H1 (cell line): ENCODE measurements around the gene ZNF837. TPM values are rescaled to one million over a fixed set of nuclear protein-coding genes. Genes with fewer than 3 reads are reported as not detected.

Source experiments
- CTCF ChIA-PET: fragments of 300-600 bp; sonication (Branson Sonifier 250); formaldehyde crosslinking; loops from one replicate; lab custom pipeline; 2021; ENCODE audit not compliant: partially characterized antibody; lab: Charles Lee
- POLR2A ChIA-PET: fragments of 300-600 bp; sonication (Branson Sonifier 250); formaldehyde crosslinking; loops from one replicate; lab custom pipeline; 2021; ENCODE audit warnings: inconsistent platforms; ENCODE audit not compliant: partially characterized antibody; lab: Charles Lee
- DNase-seq, 2 experiments: peaks; one replicate each; pipeline versions ENCODE4 v3.0.0 to v3.0.0-alpha.2; 2010 to 2022; ENCODE audit warnings: low spot score in 2 of 2, low read depth in 1 of 2, mixed read lengths in 1 of 2
- FAIRE-seq: peaks from 2 replicates; lab custom pipeline; 2011; peaks lifted over from hg19 to GRCh38; lab: Jason Lieb, UNC
- H2AFZ ChIP-seq: 2 replicates; pipeline ENCODE4 v1.8.1; 2012; ENCODE audit warnings: low read length, inconsistent platforms
- H2AK5ac ChIP-seq: 2 replicates; pipeline ENCODE4 v1.6.1; 2013; ENCODE audit warnings: low read depth, low read length
- H2BK120ac ChIP-seq: replicated peaks from 2 replicates; pipeline ENCODE3; 2013; ENCODE audit warnings: low read depth, low read length, inconsistent platforms
- H2BK12ac ChIP-seq: 2 replicates; pipeline ENCODE4 v1.6.1; 2013; ENCODE audit warnings: low read depth, low read length
- H2BK15ac ChIP-seq: 2 replicates; pipeline ENCODE4 v1.6.1; 2013; ENCODE audit warnings: low read length
- H2BK20ac ChIP-seq: 2 replicates; pipeline ENCODE4 v1.6.1; 2013; ENCODE audit warnings: low read length
- H2BK5ac ChIP-seq: 2 replicates; pipeline ENCODE4 v1.6.1; 2013; ENCODE audit warnings: low read depth, low read length
- H3K14ac ChIP-seq: 2 replicates; pipeline ENCODE4 v1.6.1; 2013; ENCODE audit warnings: inconsistent platforms; ENCODE audit not compliant: insufficient read length
- H3K18ac ChIP-seq: 2 replicates; pipeline ENCODE4 v1.6.1; 2013; ENCODE audit warnings: low read length; ENCODE audit errors: extremely low read depth
- H3K23ac ChIP-seq: 2 replicates; pipeline ENCODE4 v1.6.1; 2013; ENCODE audit warnings: inconsistent platforms; ENCODE audit not compliant: insufficient read length
- H3K23me2 ChIP-seq: 2 replicates; pipeline ENCODE4 v1.6.1; 2013; ENCODE audit warnings: low read depth, low read length
- H3K27ac ChIP-seq: 2 replicates; pipeline ENCODE4 v1.6.1; 2011; ENCODE audit warnings: low read depth, low read length, inconsistent platforms
- H3K27me3 ChIP-seq, 4 experiments: replicated peaks in 1 of 4; 1 replicate in 1 of 4; 2 replicates in 3 of 4; pipeline versions ENCODE4 v1.6.1 to v1.8.1; 2011 to 2013; ENCODE audit warnings: low read length in 3 of 4, mild to moderate bottlenecking in 3 of 4, inconsistent platforms in 2 of 4, mixed read lengths in 2 of 4, moderate library complexity in 1 of 4; ENCODE audit not compliant: control insufficient read depth in 3 of 4, insufficient read depth in 3 of 4; ENCODE audit errors: extremely low read depth in 1 of 4
- H3K36me3 ChIP-seq, 4 experiments: 2 replicates each; pipeline versions ENCODE4 v1.6.1 to v1.8.1; 2011 to 2013; ENCODE audit warnings: mild to moderate bottlenecking in 4 of 4, low read length in 3 of 4, moderate library complexity in 2 of 4, control low read depth in 1 of 4, inconsistent platforms in 1 of 4; ENCODE audit not compliant: insufficient read depth in 4 of 4, control insufficient read depth in 2 of 4
- H3K4ac ChIP-seq: replicated peaks from 2 replicates; pipeline ENCODE3; 2013; ENCODE audit warnings: low read length, low read depth, mixed read lengths, inconsistent platforms; ENCODE audit not compliant: insufficient read length
- H3K4me1 ChIP-seq, 4 experiments: replicated peaks in 1 of 4; 1 replicate in 1 of 4; 2 replicates in 3 of 4; pipeline versions ENCODE4 v1.6.1 to v1.8.1; 2011 to 2013; ENCODE audit warnings: low read length in 3 of 4, inconsistent platforms in 2 of 4, mixed read lengths in 1 of 4; ENCODE audit not compliant: insufficient read depth in 4 of 4, control insufficient read depth in 3 of 4
- H3K4me2 ChIP-seq, 2 experiments: 2 replicates each; pipeline versions ENCODE4 v1.6.1 to v1.8.1; 2011 to 2013; ENCODE audit warnings: low read depth in 2 of 2, low read length in 2 of 2, control low read depth in 1 of 2, inconsistent platforms in 1 of 2, mild to moderate bottlenecking in 1 of 2; ENCODE audit not compliant: insufficient read depth in 1 of 2
- H3K4me3 ChIP-seq, 4 experiments: fragments of 200-600, 300-600 bp in 1 of 4; sonication (generic), shearing (Covaris generic), sonication (Bioruptor Twin) in 1 of 4; 2 replicates each; pipeline versions ENCODE4 v1.5.1 to v1.8.1; 2011 to 2016; ENCODE audit warnings: low read length in 4 of 4, low read depth in 3 of 4, control low read depth in 2 of 4, inconsistent platforms in 2 of 4, mild to moderate bottlenecking in 2 of 4, mixed read lengths in 1 of 4, moderate library complexity in 1 of 4; ENCODE audit not compliant: insufficient read depth in 2 of 4; ENCODE audit errors: extremely low read depth in 1 of 4
- H3K56ac ChIP-seq: replicated peaks from 2 replicates; pipeline ENCODE3; 2013; ENCODE audit warnings: low read depth, mild to moderate bottlenecking, mixed read lengths, low read length, inconsistent platforms; ENCODE audit not compliant: insufficient read length
- H3K79me1 ChIP-seq: 2 replicates; pipeline ENCODE4 v1.6.1; 2013; ENCODE audit warnings: low read depth, low read length, control low read depth
- H3K79me2 ChIP-seq, 2 experiments: 2 replicates each; pipeline versions ENCODE4 v1.6.1 to v1.8.1; 2012 to 2013; ENCODE audit warnings: low read length in 2 of 2, mild to moderate bottlenecking in 2 of 2, inconsistent platforms in 1 of 2; ENCODE audit not compliant: insufficient read depth in 2 of 2, control insufficient read depth in 1 of 2
- H3K9ac ChIP-seq, 4 experiments: replicated peaks in 1 of 4; 1 replicate in 1 of 4; 2 replicates in 3 of 4; pipeline versions ENCODE4 v1.6.1 to v1.8.1; 2011 to 2013; ENCODE audit warnings: low read depth in 3 of 4, low read length in 3 of 4, control low read depth in 2 of 4, mild to moderate bottlenecking in 2 of 4, moderate library complexity in 2 of 4, inconsistent platforms in 1 of 4; ENCODE audit errors: extremely low read depth in 1 of 4
- H3K9me3 ChIP-seq, 2 experiments: 2 replicates each; pipeline versions ENCODE4 v1.6.1 to v1.8.1; 2012 to 2013; ENCODE audit warnings: mild to moderate bottlenecking in 2 of 2, moderate library complexity in 2 of 2, control low read depth in 1 of 2, inconsistent platforms in 1 of 2, low read depth in 1 of 2, low read length in 1 of 2, mixed read lengths in 1 of 2; ENCODE audit not compliant: insufficient read depth in 2 of 2
- H4K20me1 ChIP-seq, 2 experiments: replicated peaks in 1 of 2; 2 replicates each; pipeline versions ENCODE3 to v1.8.1; 2011 to 2013; ENCODE audit warnings: inconsistent platforms in 2 of 2, low read length in 2 of 2, mild to moderate bottlenecking in 1 of 2; ENCODE audit not compliant: insufficient read depth in 2 of 2, control insufficient read depth in 1 of 2
- H4K5ac ChIP-seq: 2 replicates; pipeline ENCODE4 v1.6.1; 2013; ENCODE audit warnings: low read length, low read depth, mixed read lengths, inconsistent platforms; ENCODE audit not compliant: insufficient read length
- H4K8ac ChIP-seq: 2 replicates; pipeline ENCODE4 v1.8.0; 2013; ENCODE audit warnings: mild to moderate bottlenecking, moderate library complexity, low read length, inconsistent platforms; ENCODE audit not compliant: insufficient read depth; ENCODE audit errors: extremely low read depth
- H4K91ac ChIP-seq: replicated peaks from 2 replicates; pipeline ENCODE3; 2013; ENCODE audit warnings: low read length, mixed read lengths, inconsistent platforms; ENCODE audit not compliant: insufficient read length
- CTBP2 ChIP-seq: IDR thresholded peaks from 2 replicates; pipeline ENCODE4 v1.7.0; 2011; ENCODE audit warnings: borderline replicate concordance, mild to moderate bottlenecking, moderate library complexity, mixed read lengths, low read length; ENCODE audit not compliant: insufficient read depth, insufficient read length
- CTCF ChIP-seq, 3 experiments: IDR thresholded peaks; 1 replicate in 2 of 3; 2 replicates in 1 of 3; pipeline versions ENCODE4 v1.5.1 to v1.6.1; 2011; ENCODE audit warnings: low read length in 3 of 3, mild to moderate bottlenecking in 3 of 3, inconsistent platforms in 2 of 3, low read depth in 1 of 3, moderate library complexity in 1 of 3; ENCODE audit not compliant: insufficient read depth in 1 of 3; ENCODE audit errors: control extremely low read depth in 1 of 3
- EGR1 ChIP-seq: IDR thresholded peaks from 2 replicates; pipeline ENCODE4 v1.6.1; 2011; ENCODE audit warnings: low read depth, low read length, borderline replicate concordance
- HDAC6 ChIP-seq: IDR thresholded peaks from one replicate; pipeline ENCODE4 v1.7.1; 2012; ENCODE audit warnings: low read depth, mild to moderate bottlenecking, inconsistent platforms, low read length, moderate library complexity
- RBBP5 ChIP-seq: IDR thresholded peaks from 2 replicates; pipeline ENCODE4 v1.7.1; 2012; ENCODE audit warnings: low read depth, mild to moderate bottlenecking, inconsistent platforms, low read length, moderate library complexity, borderline replicate concordance
- SP1 ChIP-seq: IDR thresholded peaks from 2 replicates; pipeline ENCODE4 v1.6.1; 2011; ENCODE audit warnings: low read depth, low read length
- WGBS, 2 experiments: shearing (Covaris generic) in 1 of 2; methylation state at CpG; one replicate each; pipeline versions ENCODE4 v1.1.6 to v1.1.7; 2013 to 2015; ENCODE audit warnings: low lambda C conversion rate in 2 of 2, mixed read lengths in 2 of 2, inconsistent platforms in 1 of 2, low coverage in 1 of 2, missing lambda C conversion rate in 1 of 2; ENCODE audit not compliant: insufficient replicate concordance in 2 of 2, insufficient coverage in 1 of 2, insufficient read length in 1 of 2; ENCODE audit errors: extremely low coverage in 1 of 2, missing lambda C conversion rate in 1 of 2; 5-methylcytosine and 5-hydroxymethylcytosine counted together
- polyA plus RNA-seq, 7 experiments: library from polyadenylated mRNA; depleted of rRNA in 3 of 7; stranded (reverse) in 5 of 7; unstranded in 2 of 7; fragments of >200 nt in 5 of 7; fragments of 200-250 nt in 2 of 7; gene quantifications; 1 replicate in 5 of 7; 2 replicates in 1 of 7; 4 replicates in 1 of 7; pipeline versions ENCODE4 v1.2.1 to v1.2.3, GENCODE V29; 2011 to 2013; ENCODE audit warnings: missing spikeins in 2 of 7, mixed read lengths in 2 of 7
- total RNA-seq: library from RNA; stranded (reverse); fragmentation: NEBNext Ultra II Directional; extraction: Animal tissue kit (Norgen Biotek cat#: 25700); gene quantifications from 2 replicates; pipeline ENCODE4 v1.2.1, GENCODE V29; 2021

ZNF837 gene
- total and polyA plus RNA-seq, 2 of the 8 experiments (the other 6 are each of a cell fraction or from before 2014, with no cell fraction given) = 1.9 to 3.3 TPM

- no peaks in the 10 kb centered on the region for H3K9me3 ChIP-seq
- H4K5ac ChIP-seq = no peak overlapping the region
- no peak overlapping the region for H2BK120ac ChIP-seq
- H2AFZ ChIP-seq = no peak overlapping the region
- peaks cover 3% of the 10 kb centered on the region for H3K79me1 ChIP-seq
- H2BK15ac ChIP-seq = no peak overlapping the region
- H2BK20ac ChIP-seq = no peak overlapping the region
- H3K27ac ChIP-seq = no peak overlapping the region
- H3K56ac ChIP-seq = no peak overlapping the region
- no peaks in the 10 kb centered on the region for H3K23me2 ChIP-seq
- ChIA-PET POLR2A (interaction anchor here (1.0 to 3.6 kb wide), 8 partner anchors 7 to 194 kb away, joined by 3 to 25 read pairs (median 5); partner anchors contain the start of genes ERVK3-1, ZNF544, ZNF8 and ZSCAN22), CTCF (interaction anchor here (0.5 to 3.0 kb wide), 7 partner anchors 10 to 138 kb away, joined by 3 to 13 read pairs (median 3); no protein-coding TSS in a partner anchor)
- WGBS, 2 experiments = 90% methylated on average over 10 of the region's 10 CpGs; no CpG with 5 or more reads in 1 of the 2 experiments
- H2BK12ac ChIP-seq = no peak overlapping the region
- peaks cover 0 to 9% (median 6%) of the 10 kb centered on the region in 4 experiments; a peak in 3 of 8 replicates for H3K36me3 ChIP-seq
- peaks cover 6 to 19% of the 10 kb centered on the region in 2 experiments for H4K20me1 ChIP-seq
- no peak for FAIRE-seq
- H3K27me3 ChIP-seq = no peaks in the 10 kb centered on the region; a peak in 1 of 7 replicates
- no peaks in the 10 kb centered on the region for H3K4me1 ChIP-seq
- no peak overlapping the region for H3K14ac ChIP-seq
- DNase-seq = no peak
- no peaks in the 10 kb centered on the region for H3K79me2 ChIP-seq
- H3K4me3 ChIP-seq = no peak overlapping the region
- H3K23ac ChIP-seq = no peak overlapping the region
- no peak overlapping the region for H3K18ac ChIP-seq
- H2BK5ac ChIP-seq = peak overlapping the region; percentile 13
- H4K8ac ChIP-seq = no peak overlapping the region
- H3K4me2 ChIP-seq = no peak overlapping the region
- H3K4ac ChIP-seq = no peak overlapping the region
- H2AK5ac ChIP-seq = no peak overlapping the region
- no peak overlapping the region; a peak in 1 of 7 replicates for H3K9ac ChIP-seq
- H4K91ac ChIP-seq = no peak overlapping the region
- no peak for TF ChIP-seq CTBP2
- TF ChIP-seq CTCF (IDR thresholded peaks at IDR 0.05; ENCODE audit: control extremely low read depth in 1 of 3, insufficient read depth in 1 of 3, low read depth in 1 of 3, low read length in 3 of 3) = no peak
- no peak for TF ChIP-seq EGR1
- TF ChIP-seq HDAC6 = no peak
- no peak for TF ChIP-seq RBBP5
- no peak for TF ChIP-seq SP1
These were observed 61.6 kb downstream of the ZNF837 start for GRCh38 chr19:58319241-58319640.
